Liver (tissue), 9 donors: Measurements from ENCODE around the gene ABLIM2. TPM values are rescaled to one million over a fixed set of nuclear protein-coding genes. Genes with fewer than 3 reads are reported as not detected.

ENCODE experiments used
- DNase-seq: peaks from one replicate; pipeline ENCODE4 v3.0.0-alpha.2; 2017; ENCODE audit warnings: low spot score
- H3K27ac ChIP-seq, 2 donors: one replicate each; pipeline ENCODE4 v1.7.0; 2013; ENCODE audit warnings: inconsistent platforms in 2 of 2, low read length in 2 of 2, control low read depth in 1 of 2, low read depth in 1 of 2, mild to moderate bottlenecking in 1 of 2
- H3K27me3 ChIP-seq, 4 donors: one replicate each; pipeline versions ENCODE4 v1.6.1 to v1.7.0; 2013; ENCODE audit warnings: low read length in 3 of 4, inconsistent platforms in 1 of 4, mild to moderate bottlenecking in 1 of 4, moderate library complexity in 1 of 4; ENCODE audit not compliant: control insufficient read depth in 4 of 4, insufficient read depth in 4 of 4
- H3K36me3 ChIP-seq, 4 donors: one replicate each; pipeline versions ENCODE4 v1.6.1 to v1.7.0; 2013; ENCODE audit warnings: low read length in 3 of 4, mild to moderate bottlenecking in 3 of 4, low read depth in 1 of 4, moderate library complexity in 1 of 4; ENCODE audit not compliant: control insufficient read depth in 4 of 4, insufficient read depth in 3 of 4
- H3K4me1 ChIP-seq, 4 donors: one replicate each; pipeline versions ENCODE4 v1.6.1 to v1.7.0; 2013; ENCODE audit warnings: low read length in 3 of 4, mild to moderate bottlenecking in 3 of 4, moderate library complexity in 1 of 4; ENCODE audit not compliant: control insufficient read depth in 4 of 4, insufficient read depth in 4 of 4
- H3K4me3 ChIP-seq, 3 donors: one replicate each; pipeline versions ENCODE4 v1.6.1 to v1.7.0; 2013; ENCODE audit warnings: low read length in 3 of 3, control low read depth in 1 of 3, low read depth in 1 of 3, mild to moderate bottlenecking in 1 of 3
- H3K9ac ChIP-seq, 2 donors: one replicate each; pipeline ENCODE4 v1.7.0; 2013; ENCODE audit warnings: low read length in 2 of 2, mild to moderate bottlenecking in 2 of 2, moderate library complexity in 2 of 2, control low read depth in 1 of 2, low read depth in 1 of 2
- H3K9me3 ChIP-seq, 4 donors: one replicate each; pipeline versions ENCODE4 v1.6.1 to v1.7.0; 2013; ENCODE audit warnings: low read length in 3 of 4; ENCODE audit not compliant: control insufficient read depth in 4 of 4
- FOXA1 ChIP-seq: IDR thresholded peaks from 2 replicates; pipeline ENCODE4 v1.6.1; 2016; ENCODE audit warnings: antibody characterized with exemption
- FOXA2 ChIP-seq: IDR thresholded peaks from 2 replicates; pipeline ENCODE4 v1.6.1; 2016; ENCODE audit warnings: antibody characterized with exemption
- GABPA ChIP-seq, 2 donors: IDR thresholded peaks in 1 of 2; conservative IDR thresholded peaks in 1 of 2; 2 replicates each; pipeline ENCODE4 v1.6.1; 2016; ENCODE audit warnings: antibody characterized with exemption in 2 of 2, mild to moderate bottlenecking in 1 of 2, moderate library complexity in 1 of 2
- HNF4A ChIP-seq, 2 donors: conservative IDR thresholded peaks; 2 replicates each; pipeline ENCODE4 v1.6.1; 2016; ENCODE audit warnings: antibody characterized with exemption in 2 of 2, mild to moderate bottlenecking in 2 of 2
- HNF4G ChIP-seq: IDR thresholded peaks from 2 replicates; pipeline ENCODE4 v1.6.1; 2016; ENCODE audit warnings: antibody characterized with exemption
- RAD21 ChIP-seq, 2 donors: IDR thresholded peaks; 2 replicates each; pipeline ENCODE4 v1.6.1; 2016; ENCODE audit warnings: antibody characterized with exemption in 2 of 2, mild to moderate bottlenecking in 2 of 2
- SP1 ChIP-seq: IDR thresholded peaks from 2 replicates; pipeline ENCODE4 v1.6.1; 2018; ENCODE audit warnings: antibody characterized with exemption, mild to moderate bottlenecking
- TAF1 ChIP-seq: conservative IDR thresholded peaks from 2 replicates; pipeline ENCODE4 v1.6.1; 2016; ENCODE audit warnings: antibody characterized with exemption, mild to moderate bottlenecking
- YY1 ChIP-seq: IDR thresholded peaks from 2 replicates; pipeline ENCODE4 v1.6.1; 2016; ENCODE audit warnings: antibody characterized with exemption, mild to moderate bottlenecking
- WGBS: extraction: QIAGEN DNeasy Blood & Tissue Kit; methylation state at CpG from one replicate; pipeline ENCODE4 v1.1.7; 2013; 5-methylcytosine and 5-hydroxymethylcytosine counted together
- polyA plus RNA-seq, 2 donors: library from polyadenylated mRNA; stranded (reverse) in 1 of 2; unstranded in 1 of 2; fragments of 200-250 nt in 1 of 2; fragments of >200 nt in 1 of 2; fragmentation: Nextera tagmentation in 1 of 2; extraction: Ambion mirVana in 1 of 2; gene quantifications; one replicate each; pipeline versions ENCODE4 v1.2.1 to v1.2.3, GENCODE V29; 2013 to 2015
- total RNA-seq, 2 donors: library from RNA; depleted of rRNA; stranded (reverse); fragments of >200 nt; gene quantifications; one replicate each; pipeline ENCODE4 v1.2.3, GENCODE V29; 2014
- TF ChIP-seq, protein P1 (sequence below): IDR thresholded peaks from 2 replicates; pipeline ENCODE4 v1.6.1; 2016; ENCODE audit warnings: antibody characterized with exemption
- TF ChIP-seq, protein P2 (sequence below): IDR thresholded peaks from 2 replicates; pipeline ENCODE4 v1.6.1; 2016; ENCODE audit warnings: antibody characterized with exemption
- TF ChIP-seq, protein P3 (sequence below): IDR thresholded peaks from 2 replicates; pipeline ENCODE4 v1.6.1; 2016; ENCODE audit warnings: antibody characterized with exemption
- TF ChIP-seq, protein P4 (sequence below): fragments of 150-350 bp; IDR thresholded peaks from 2 replicates; pipeline ENCODE4 v1.5.1; 2017; ENCODE audit warnings: improper control_type of control experiment, low read depth, low read length; ENCODE audit not compliant: missing input control
- TF ChIP-seq, protein P5 (sequence below): IDR thresholded peaks from 2 replicates; pipeline ENCODE4 v1.6.1; 2016; ENCODE audit warnings: antibody characterized with exemption, mild to moderate bottlenecking
- donor health status: healthy.
- donor health status: healthy.
- donor health status: healthy.
- donor health status: healthy.
- donor health status: healthy.

The ABLIM2 gene
- total and polyA plus RNA-seq, 4 donors: 0.75 to 2.5 (median 0.93) TPM

DNA sequence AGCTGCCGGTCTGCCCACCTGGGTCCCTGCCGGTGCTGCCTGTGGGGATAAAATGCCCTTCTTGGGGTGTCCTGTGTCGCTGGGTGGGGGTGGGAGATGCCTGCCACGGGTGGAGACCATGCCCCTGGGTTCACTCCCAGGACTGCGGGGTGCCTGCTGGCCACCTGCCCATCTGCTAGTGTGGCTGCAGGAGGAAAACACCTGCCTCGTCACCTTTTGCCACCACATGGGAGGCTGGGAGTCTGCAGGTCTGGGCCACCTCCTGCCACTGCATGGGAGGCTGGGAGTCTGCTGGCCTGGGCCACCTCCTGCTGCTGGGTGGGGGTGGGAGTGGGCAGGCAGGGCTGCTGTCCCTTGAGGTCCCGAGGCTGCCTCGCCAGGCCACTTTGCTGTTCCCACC is 160.2 kb downstream of the ABLIM2 start:
- H3K9me3 ChIP-seq: no peaks in the 10 kb centered on the region
- no peak for DNase-seq
- TF ChIP-seq FOXA2 (no peak), HNF4A (conservative IDR thresholded peaks at IDR 0.05) (no peak), TAF1 (no peak), HNF4G (no peak)
- TF ChIP-seq, protein P1, sequence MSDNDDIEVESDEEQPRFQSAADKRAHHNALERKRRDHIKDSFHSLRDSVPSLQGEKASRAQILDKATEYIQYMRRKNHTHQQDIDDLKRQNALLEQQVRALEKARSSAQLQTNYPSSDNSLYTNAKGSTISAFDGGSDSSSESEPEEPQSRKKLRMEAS: no peak
- no peak overlapping the region for H3K27ac ChIP-seq
- H3K9ac ChIP-seq: no peak overlapping the region
- H3K4me3 ChIP-seq: no peak overlapping the region
- 92% methylated on average over 8 of the region's 8 CpGs for WGBS
- no peaks in the 10 kb centered on the region for H3K36me3 ChIP-seq
- H3K27me3 ChIP-seq: no peaks in the 10 kb centered on the region
- no peaks in the 10 kb centered on the region for H3K4me1 ChIP-seq

DNA sequence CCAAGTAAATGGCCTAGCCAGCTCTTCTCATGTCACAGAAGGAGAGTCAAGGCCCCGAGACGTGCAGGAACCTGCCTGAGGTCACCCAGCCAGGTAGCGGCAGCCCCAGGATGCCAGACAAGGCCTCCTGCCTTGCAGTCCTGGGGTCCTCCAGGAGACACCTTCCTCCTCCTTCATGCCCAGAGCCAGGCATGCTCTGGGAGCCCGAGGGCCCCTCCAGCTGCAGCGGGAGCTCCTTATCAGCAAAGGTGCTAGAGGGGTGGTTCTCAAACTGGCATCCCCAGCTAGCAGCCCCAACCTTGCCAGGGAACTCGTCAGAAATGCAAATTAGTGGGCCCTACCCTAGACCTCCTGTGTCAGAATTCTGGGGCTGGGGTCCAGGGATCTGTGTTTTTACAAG is 162.7 kb downstream of the ABLIM2 start:
- H3K36me3 ChIP-seq: no peaks in the 10 kb centered on the region
- H3K4me1 ChIP-seq: no peaks in the 10 kb centered on the region
- no peak overlapping the region for H3K27ac ChIP-seq
- TF ChIP-seq FOXA1 (no peak), GABPA (IDR thresholded peaks at IDR 0.05 in 1 of 2, conservative IDR thresholded peaks at IDR 0.05 in 1 of 2) (no peak), HNF4A (conservative IDR thresholded peaks at IDR 0.05) (no peak), SP1 (no peak), RAD21 (IDR thresholded peaks at IDR 0.05) (no peak), YY1 (no peak), TAF1 (no peak)
- TF ChIP-seq, protein P1: no peak
- TF ChIP-seq, protein P2, sequence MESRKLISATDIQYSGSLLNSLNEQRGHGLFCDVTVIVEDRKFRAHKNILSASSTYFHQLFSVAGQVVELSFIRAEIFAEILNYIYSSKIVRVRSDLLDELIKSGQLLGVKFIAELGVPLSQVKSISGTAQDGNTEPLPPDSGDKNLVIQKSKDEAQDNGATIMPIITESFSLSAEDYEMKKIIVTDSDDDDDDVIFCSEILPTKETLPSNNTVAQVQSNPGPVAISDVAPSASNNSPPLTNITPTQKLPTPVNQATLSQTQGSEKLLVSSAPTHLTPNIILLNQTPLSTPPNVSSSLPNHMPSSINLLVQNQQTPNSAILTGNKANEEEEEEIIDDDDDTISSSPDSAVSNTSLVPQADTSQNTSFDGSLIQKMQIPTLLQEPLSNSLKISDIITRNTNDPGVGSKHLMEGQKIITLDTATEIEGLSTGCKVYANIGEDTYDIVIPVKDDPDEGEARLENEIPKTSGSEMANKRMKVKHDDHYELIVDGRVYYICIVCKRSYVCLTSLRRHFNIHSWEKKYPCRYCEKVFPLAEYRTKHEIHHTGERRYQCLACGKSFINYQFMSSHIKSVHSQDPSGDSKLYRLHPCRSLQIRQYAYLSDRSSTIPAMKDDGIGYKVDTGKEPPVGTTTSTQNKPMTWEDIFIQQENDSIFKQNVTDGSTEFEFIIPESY: no peak
- TF ChIP-seq, protein P3, sequence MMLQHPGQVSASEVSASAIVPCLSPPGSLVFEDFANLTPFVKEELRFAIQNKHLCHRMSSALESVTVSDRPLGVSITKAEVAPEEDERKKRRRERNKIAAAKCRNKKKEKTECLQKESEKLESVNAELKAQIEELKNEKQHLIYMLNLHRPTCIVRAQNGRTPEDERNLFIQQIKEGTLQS: no peak
- TF ChIP-seq, protein P4, sequence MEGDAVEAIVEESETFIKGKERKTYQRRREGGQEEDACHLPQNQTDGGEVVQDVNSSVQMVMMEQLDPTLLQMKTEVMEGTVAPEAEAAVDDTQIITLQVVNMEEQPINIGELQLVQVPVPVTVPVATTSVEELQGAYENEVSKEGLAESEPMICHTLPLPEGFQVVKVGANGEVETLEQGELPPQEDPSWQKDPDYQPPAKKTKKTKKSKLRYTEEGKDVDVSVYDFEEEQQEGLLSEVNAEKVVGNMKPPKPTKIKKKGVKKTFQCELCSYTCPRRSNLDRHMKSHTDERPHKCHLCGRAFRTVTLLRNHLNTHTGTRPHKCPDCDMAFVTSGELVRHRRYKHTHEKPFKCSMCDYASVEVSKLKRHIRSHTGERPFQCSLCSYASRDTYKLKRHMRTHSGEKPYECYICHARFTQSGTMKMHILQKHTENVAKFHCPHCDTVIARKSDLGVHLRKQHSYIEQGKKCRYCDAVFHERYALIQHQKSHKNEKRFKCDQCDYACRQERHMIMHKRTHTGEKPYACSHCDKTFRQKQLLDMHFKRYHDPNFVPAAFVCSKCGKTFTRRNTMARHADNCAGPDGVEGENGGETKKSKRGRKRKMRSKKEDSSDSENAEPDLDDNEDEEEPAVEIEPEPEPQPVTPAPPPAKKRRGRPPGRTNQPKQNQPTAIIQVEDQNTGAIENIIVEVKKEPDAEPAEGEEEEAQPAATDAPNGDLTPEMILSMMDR: no peak
- TF ChIP-seq, protein P5, sequence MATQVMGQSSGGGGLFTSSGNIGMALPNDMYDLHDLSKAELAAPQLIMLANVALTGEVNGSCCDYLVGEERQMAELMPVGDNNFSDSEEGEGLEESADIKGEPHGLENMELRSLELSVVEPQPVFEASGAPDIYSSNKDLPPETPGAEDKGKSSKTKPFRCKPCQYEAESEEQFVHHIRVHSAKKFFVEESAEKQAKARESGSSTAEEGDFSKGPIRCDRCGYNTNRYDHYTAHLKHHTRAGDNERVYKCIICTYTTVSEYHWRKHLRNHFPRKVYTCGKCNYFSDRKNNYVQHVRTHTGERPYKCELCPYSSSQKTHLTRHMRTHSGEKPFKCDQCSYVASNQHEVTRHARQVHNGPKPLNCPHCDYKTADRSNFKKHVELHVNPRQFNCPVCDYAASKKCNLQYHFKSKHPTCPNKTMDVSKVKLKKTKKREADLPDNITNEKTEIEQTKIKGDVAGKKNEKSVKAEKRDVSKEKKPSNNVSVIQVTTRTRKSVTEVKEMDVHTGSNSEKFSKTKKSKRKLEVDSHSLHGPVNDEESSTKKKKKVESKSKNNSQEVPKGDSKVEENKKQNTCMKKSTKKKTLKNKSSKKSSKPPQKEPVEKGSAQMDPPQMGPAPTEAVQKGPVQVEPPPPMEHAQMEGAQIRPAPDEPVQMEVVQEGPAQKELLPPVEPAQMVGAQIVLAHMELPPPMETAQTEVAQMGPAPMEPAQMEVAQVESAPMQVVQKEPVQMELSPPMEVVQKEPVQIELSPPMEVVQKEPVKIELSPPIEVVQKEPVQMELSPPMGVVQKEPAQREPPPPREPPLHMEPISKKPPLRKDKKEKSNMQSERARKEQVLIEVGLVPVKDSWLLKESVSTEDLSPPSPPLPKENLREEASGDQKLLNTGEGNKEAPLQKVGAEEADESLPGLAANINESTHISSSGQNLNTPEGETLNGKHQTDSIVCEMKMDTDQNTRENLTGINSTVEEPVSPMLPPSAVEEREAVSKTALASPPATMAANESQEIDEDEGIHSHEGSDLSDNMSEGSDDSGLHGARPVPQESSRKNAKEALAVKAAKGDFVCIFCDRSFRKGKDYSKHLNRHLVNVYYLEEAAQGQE: no peak
- H3K27me3 ChIP-seq: no peaks in the 10 kb centered on the region
- DNase-seq: no peak
- no peak overlapping the region for H3K9ac ChIP-seq
- H3K9me3 ChIP-seq: no peaks in the 10 kb centered on the region
- H3K4me3 ChIP-seq: no peak overlapping the region
- WGBS: 89% methylated on average over 6 of the region's 6 CpGs
